PC-9 (cell line): ENCODE data around the gene IGF2BP2. TPM values are rescaled to one million over a fixed set of nuclear protein-coding genes. Genes with fewer than 3 reads are reported as not detected.

ENCODE experiments used
- BruUV-seq: library from RNA; stranded (reverse); fragments of 400-500 nt; replicated peaks from 2 replicates; lab custom pipeline; 2021; lab: Mats Ljungman, UMichigan
- CTCF ChIA-PET: fragments of 300-600 bp; sonication (Branson Sonifier 250); formaldehyde crosslinking; loops from one replicate; lab custom pipeline; 2022; ENCODE audit warnings: antibody characterized with exemption; lab: Charles Lee
- POLR2A ChIA-PET: fragments of 300-600 bp; sonication (Branson Sonifier 250); formaldehyde crosslinking; loops from one replicate; lab custom pipeline; 2022; ENCODE audit warnings: antibody characterized with exemption; ENCODE audit not compliant: unreplicated experiment; lab: Charles Lee
- DNase-seq, 2 experiments: peaks; one replicate each; pipeline versions ENCODE4 v3.0.0 to v3.0.0-alpha.2; 2015 to 2022; ENCODE audit warnings: mixed read lengths in 1 of 2
- H2AFZ ChIP-seq: fragments of 200-600 bp; sonication (generic); 2 replicates; pipeline ENCODE4 v1.8.1; 2017; ENCODE audit warnings: antibody characterized with exemption
- H3F3A ChIP-seq: fragments of 200-600 bp; sonication (generic); 2 replicates; pipeline ENCODE4 v1.8.1; 2017; ENCODE audit warnings: antibody characterized with exemption, mild to moderate bottlenecking, low read depth; ENCODE audit not compliant: insufficient read depth
- H3K27ac ChIP-seq: fragments of 200-600 bp; sonication (generic); 2 replicates; pipeline ENCODE4 v1.6.1; 2016; ENCODE audit warnings: mixed run types
- H3K27me3 ChIP-seq: fragments of 200-600 bp; sonication (generic); 2 replicates; pipeline ENCODE4 v1.6.1; 2016; ENCODE audit warnings: low read depth, mixed run types; ENCODE audit not compliant: insufficient read depth
- H3K36me3 ChIP-seq: fragments of 200-600 bp; sonication (generic); 2 replicates; pipeline ENCODE4 v1.6.1; 2016; ENCODE audit warnings: low read depth, mixed run types
- H3K4me1 ChIP-seq: fragments of 200-600 bp; sonication (generic); replicated peaks from 2 replicates; pipeline ENCODE4 v1.6.1; 2016; ENCODE audit warnings: mixed run types; ENCODE audit not compliant: insufficient read depth
- H3K4me2 ChIP-seq: fragments of 200-600 bp; sonication (generic); 2 replicates; pipeline ENCODE4 v1.6.1; 2017; ENCODE audit warnings: mixed run types
- H3K4me3 ChIP-seq: fragments of 200-600 bp; sonication (generic); 2 replicates; pipeline ENCODE4 v1.6.1; 2016; ENCODE audit warnings: mixed run types
- H3K79me2 ChIP-seq: fragments of 200-600 bp; sonication (generic); 2 replicates; pipeline ENCODE4 v1.6.1; 2017; ENCODE audit warnings: low read depth, mixed run types
- H3K9me2 ChIP-seq: fragments of 200-600 bp; sonication (generic); 2 replicates; pipeline ENCODE4 v1.8.1; 2017; ENCODE audit warnings: mild to moderate bottlenecking; ENCODE audit not compliant: insufficient read depth
- H3K9me3 ChIP-seq: fragments of 200-600 bp; sonication (generic); 2 replicates; pipeline ENCODE4 v1.8.1; 2016; ENCODE audit warnings: low read depth; ENCODE audit not compliant: insufficient read depth
- H4K20me1 ChIP-seq: fragments of 200-600 bp; sonication (generic); 2 replicates; pipeline ENCODE4 v1.8.1; 2017; ENCODE audit not compliant: insufficient read depth
- CTCF ChIP-seq: fragments of 200-600 bp; sonication (generic); conservative IDR thresholded peaks from 2 replicates; pipeline ENCODE4 v1.6.1; 2017; ENCODE audit warnings: mixed run types, antibody characterized with exemption, mild to moderate bottlenecking, moderate library complexity
- EZH2 ChIP-seq: fragments of 200-600 bp; sonication (generic); IDR thresholded peaks from 2 replicates; pipeline ENCODE4 v1.8.0; 2017; ENCODE audit warnings: antibody characterized with exemption, low read depth
- intact Hi-C: fragments of 100-400 bp; cut with micrococcal nuclease; formaldehyde crosslinking; loops from one replicate; pipeline ENCODE4 v1.10.0; 2022; ENCODE audit not compliant: unreplicated experiment
- total RNA-seq: library from RNA; stranded (reverse); gene quantifications from 2 replicates; pipeline ENCODE4 v1.2.3, GENCODE V29; 2021

IGF2BP2 gene
- total RNA-seq, 1 experiment from 2014 or later, result 140 TPM

- Histone ChIP-seq H3K27me3 (no peaks in the 10 kb centered on the region), H3K36me3 (0 out of 2 replicates have a peak, but pooled peaks cover 19% of the 10 kb centered on the region), H3K27ac (no peak overlapping the region), H4K20me1 (peaks cover 55% of the 10 kb centered on the region), H3K79me2 (peaks cover 96% of the 10 kb centered on the region), H3K4me1 (peaks cover 18% of the 10 kb centered on the region), H3K9me3 (no peaks in the 10 kb centered on the region), H3K4me3 (no peak overlapping the region), H2AFZ (no peak overlapping the region), H3K9me2 (no peaks in the 10 kb centered on the region), H3F3A (peaks cover 42% of the 10 kb centered on the region), H3K4me2 (no peak overlapping the region)
- ChIA-PET POLR2A (no interaction called here), CTCF (interaction anchor here (0.6 kb wide), 1 partner anchor 164 kb away, joined by 3 read pairs; no protein-coding TSS in a partner anchor)
- BruUV-seq, result no TSS peak
- intact Hi-C loops, result no loop called here
- no peak for DNase-seq
- TF ChIP-seq CTCF (no peak), EZH2 (no peak)
These were observed 102.9 kb downstream of the IGF2BP2 start for GRCh38 chr3:185721970-185722369.

GRCh38 chr3:185720326-185720725 is 104.5 kb downstream of the IGF2BP2 start:
- H3K9me2 ChIP-seq, result no peaks in the 10 kb centered on the region
- ChIA-PET CTCF (no interaction called here), POLR2A (no interaction called here)
- H3K79me2 ChIP-seq, result peaks cover 96% of the 10 kb centered on the region
- DNase-seq, result no peak
- peaks cover 61% of the 10 kb centered on the region for H4K20me1 ChIP-seq
- H3K27me3 ChIP-seq, result no peaks in the 10 kb centered on the region
- TF ChIP-seq CTCF (no peak), EZH2 (no peak)
- 0 out of 2 replicates have a peak, but pooled peaks cover 10% of the 10 kb centered on the region for H3K36me3 ChIP-seq
- H3F3A ChIP-seq, result peaks cover 48% of the 10 kb centered on the region
- no peak overlapping the region for H3K4me2 ChIP-seq
- H2AFZ ChIP-seq, result no peak overlapping the region
- BruUV-seq, result no TSS peak
- H3K27ac ChIP-seq, result no peak overlapping the region
- no peaks in the 10 kb centered on the region for H3K9me3 ChIP-seq
- intact Hi-C loops, result no loop called here
- H3K4me1 ChIP-seq, result peaks cover 28% of the 10 kb centered on the region
- H3K4me3 ChIP-seq, result no peak overlapping the region

- BruUV-seq, result no TSS peak
- H3F3A ChIP-seq, result peaks cover 55% of the 10 kb centered on the region
- ChIA-PET CTCF (interaction anchor here (0.5 to 0.8 kb wide), 2 partner anchors 245 to 334 kb away, joined by 4 to 5 read pairs; no protein-coding TSS in a partner anchor), POLR2A (no interaction called here)
- DNase-seq, result no peak
- peaks cover 96% of the 10 kb centered on the region for H3K79me2 ChIP-seq
- intact Hi-C loops, result no loop called here
- no peak for TF ChIP-seq CTCF
- no peak for TF ChIP-seq EZH2
- no peak overlapping the region for H2AFZ ChIP-seq
- no peak overlapping the region for H3K4me2 ChIP-seq
- H3K9me3 ChIP-seq, result no peaks in the 10 kb centered on the region
- no peak overlapping the region for H3K4me3 ChIP-seq
- H4K20me1 ChIP-seq, result peaks cover 64% of the 10 kb centered on the region
- H3K36me3 ChIP-seq, result 0 out of 2 replicates have a peak, but pooled peaks cover 13% of the 10 kb centered on the region
- no peak overlapping the region for H3K27ac ChIP-seq
- no peaks in the 10 kb centered on the region for H3K9me2 ChIP-seq
- peaks cover 37% of the 10 kb centered on the region for H3K4me1 ChIP-seq
- no peaks in the 10 kb centered on the region for H3K27me3 ChIP-seq
These were observed 105.9 kb downstream of the IGF2BP2 start for GRCh38 chr3:185718736-185719593.
